PC-9 (cell line): ENCODE results near the gene SRP68. TPM values are rescaled to one million over a fixed set of nuclear protein-coding genes. Genes with fewer than 3 reads are reported as not detected.

Experiments
- BruUV-seq: library from RNA; stranded (reverse); fragments of 400-500 nt; replicated peaks from 2 replicates; lab custom pipeline; 2021; lab: Mats Ljungman, UMichigan
- CTCF ChIA-PET: fragments of 300-600 bp; sonication (Branson Sonifier 250); formaldehyde crosslinking; loops from one replicate; lab custom pipeline; 2022; ENCODE audit warnings: antibody characterized with exemption; lab: Charles Lee
- POLR2A ChIA-PET: fragments of 300-600 bp; sonication (Branson Sonifier 250); formaldehyde crosslinking; loops from one replicate; lab custom pipeline; 2022; ENCODE audit warnings: antibody characterized with exemption; ENCODE audit not compliant: unreplicated experiment; lab: Charles Lee
- DNase-seq, 2 experiments: peaks; one replicate each; pipeline versions ENCODE4 v3.0.0 to v3.0.0-alpha.2; 2015 to 2022; ENCODE audit warnings: mixed read lengths in 1 of 2
- H2AFZ ChIP-seq: fragments of 200-600 bp; sonication (generic); 2 replicates; pipeline ENCODE4 v1.8.1; 2017; ENCODE audit warnings: antibody characterized with exemption
- H3F3A ChIP-seq: fragments of 200-600 bp; sonication (generic); 2 replicates; pipeline ENCODE4 v1.8.1; 2017; ENCODE audit warnings: antibody characterized with exemption, mild to moderate bottlenecking, low read depth; ENCODE audit not compliant: insufficient read depth
- H3K27ac ChIP-seq: fragments of 200-600 bp; sonication (generic); 2 replicates; pipeline ENCODE4 v1.6.1; 2016; ENCODE audit warnings: mixed run types
- H3K27me3 ChIP-seq: fragments of 200-600 bp; sonication (generic); 2 replicates; pipeline ENCODE4 v1.6.1; 2016; ENCODE audit warnings: low read depth, mixed run types; ENCODE audit not compliant: insufficient read depth
- H3K36me3 ChIP-seq: fragments of 200-600 bp; sonication (generic); 2 replicates; pipeline ENCODE4 v1.6.1; 2016; ENCODE audit warnings: low read depth, mixed run types
- H3K4me1 ChIP-seq: fragments of 200-600 bp; sonication (generic); replicated peaks from 2 replicates; pipeline ENCODE4 v1.6.1; 2016; ENCODE audit warnings: mixed run types; ENCODE audit not compliant: insufficient read depth
- H3K4me2 ChIP-seq: fragments of 200-600 bp; sonication (generic); 2 replicates; pipeline ENCODE4 v1.6.1; 2017; ENCODE audit warnings: mixed run types
- H3K4me3 ChIP-seq: fragments of 200-600 bp; sonication (generic); 2 replicates; pipeline ENCODE4 v1.6.1; 2016; ENCODE audit warnings: mixed run types
- H3K79me2 ChIP-seq: fragments of 200-600 bp; sonication (generic); 2 replicates; pipeline ENCODE4 v1.6.1; 2017; ENCODE audit warnings: low read depth, mixed run types
- H3K9me2 ChIP-seq: fragments of 200-600 bp; sonication (generic); 2 replicates; pipeline ENCODE4 v1.8.1; 2017; ENCODE audit warnings: mild to moderate bottlenecking; ENCODE audit not compliant: insufficient read depth
- H3K9me3 ChIP-seq: fragments of 200-600 bp; sonication (generic); 2 replicates; pipeline ENCODE4 v1.8.1; 2016; ENCODE audit warnings: low read depth; ENCODE audit not compliant: insufficient read depth
- H4K20me1 ChIP-seq: fragments of 200-600 bp; sonication (generic); 2 replicates; pipeline ENCODE4 v1.8.1; 2017; ENCODE audit not compliant: insufficient read depth
- EZH2 ChIP-seq: fragments of 200-600 bp; sonication (generic); IDR thresholded peaks from 2 replicates; pipeline ENCODE4 v1.8.0; 2017; ENCODE audit warnings: antibody characterized with exemption, low read depth
- intact Hi-C: fragments of 100-400 bp; cut with micrococcal nuclease; formaldehyde crosslinking; loops from one replicate; pipeline ENCODE4 v1.10.0; 2022; ENCODE audit not compliant: unreplicated experiment
- total RNA-seq: library from RNA; stranded (reverse); gene quantifications from 2 replicates; pipeline ENCODE4 v1.2.3, GENCODE V29; 2021
- TF ChIP-seq, protein P1 (sequence below): fragments of 200-600 bp; sonication (generic); conservative IDR thresholded peaks from 2 replicates; pipeline ENCODE4 v1.6.1; 2017; ENCODE audit warnings: mixed run types, antibody characterized with exemption, mild to moderate bottlenecking, moderate library complexity

Gene SRP68
- total RNA-seq, 1 experiment from 2014 or later: 91.7 TPM

GRCh38 chr17:76018801-76019200, 53.5 kb downstream of the SRP68 start:
- TF ChIP-seq EZH2: no peak
- TF ChIP-seq, protein P1, sequence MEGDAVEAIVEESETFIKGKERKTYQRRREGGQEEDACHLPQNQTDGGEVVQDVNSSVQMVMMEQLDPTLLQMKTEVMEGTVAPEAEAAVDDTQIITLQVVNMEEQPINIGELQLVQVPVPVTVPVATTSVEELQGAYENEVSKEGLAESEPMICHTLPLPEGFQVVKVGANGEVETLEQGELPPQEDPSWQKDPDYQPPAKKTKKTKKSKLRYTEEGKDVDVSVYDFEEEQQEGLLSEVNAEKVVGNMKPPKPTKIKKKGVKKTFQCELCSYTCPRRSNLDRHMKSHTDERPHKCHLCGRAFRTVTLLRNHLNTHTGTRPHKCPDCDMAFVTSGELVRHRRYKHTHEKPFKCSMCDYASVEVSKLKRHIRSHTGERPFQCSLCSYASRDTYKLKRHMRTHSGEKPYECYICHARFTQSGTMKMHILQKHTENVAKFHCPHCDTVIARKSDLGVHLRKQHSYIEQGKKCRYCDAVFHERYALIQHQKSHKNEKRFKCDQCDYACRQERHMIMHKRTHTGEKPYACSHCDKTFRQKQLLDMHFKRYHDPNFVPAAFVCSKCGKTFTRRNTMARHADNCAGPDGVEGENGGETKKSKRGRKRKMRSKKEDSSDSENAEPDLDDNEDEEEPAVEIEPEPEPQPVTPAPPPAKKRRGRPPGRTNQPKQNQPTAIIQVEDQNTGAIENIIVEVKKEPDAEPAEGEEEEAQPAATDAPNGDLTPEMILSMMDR: no peak
- H3K79me2 ChIP-seq: no peaks in the 10 kb centered on the region
- no peaks in the 10 kb centered on the region for H3K36me3 ChIP-seq
- ChIA-PET CTCF (no interaction called here), POLR2A (no interaction called here)
- no TSS peak for BruUV-seq
- no peaks in the 10 kb centered on the region for H4K20me1 ChIP-seq
- no peaks in the 10 kb centered on the region for H3F3A ChIP-seq
- intact Hi-C loops: no loop called here
- no peaks in the 10 kb centered on the region for H3K4me1 ChIP-seq
- H3K9me3 ChIP-seq: no peaks in the 10 kb centered on the region
- no peaks in the 10 kb centered on the region for H3K9me2 ChIP-seq
- H3K4me3 ChIP-seq: no peak overlapping the region
- H2AFZ ChIP-seq: no peak overlapping the region
- no peaks in the 10 kb centered on the region for H3K27me3 ChIP-seq
- H3K4me2 ChIP-seq: no peak overlapping the region
- H3K27ac ChIP-seq: no peak overlapping the region
- DNase-seq: no peak

- Histone ChIP-seq H3K4me2 (no peak overlapping the region), H3K9me3 (no peaks in the 10 kb centered on the region), H4K20me1 (no peaks in the 10 kb centered on the region), H3F3A (no peaks in the 10 kb centered on the region), H2AFZ (no peak overlapping the region), H3K36me3 (no peaks in the 10 kb centered on the region), H3K4me1 (no peaks in the 10 kb centered on the region), H3K27me3 (no peaks in the 10 kb centered on the region), H3K27ac (no peak overlapping the region), H3K4me3 (no peak overlapping the region), H3K9me2 (no peaks in the 10 kb centered on the region), H3K79me2 (no peaks in the 10 kb centered on the region)
- intact Hi-C loops: no loop called here
- CTCF ChIA-PET: no interaction called here
- TF ChIP-seq EZH2: no peak
- TF ChIP-seq, protein P1: no peak
- no peak for DNase-seq
- POLR2A ChIA-PET: no interaction called here
- BruUV-seq: no TSS peak
Observed at GRCh38 chr17:76018340-76018680, 54.0 kb downstream of the SRP68 start.

- no peaks in the 10 kb centered on the region for H3K27me3 ChIP-seq
- no peak for DNase-seq
- H3K4me1 ChIP-seq: no peaks in the 10 kb centered on the region
- H3K4me2 ChIP-seq: no peak overlapping the region
- H2AFZ ChIP-seq: no peak overlapping the region
- CTCF ChIA-PET: interaction anchor here (0.6 kb wide), 1 partner anchor 101 kb away, joined by 4 read pairs; no protein-coding TSS in a partner anchor
- BruUV-seq: no TSS peak
- H3K27ac ChIP-seq: no peak overlapping the region
- H3K4me3 ChIP-seq: no peak overlapping the region
- H3F3A ChIP-seq: no peaks in the 10 kb centered on the region
- H3K36me3 ChIP-seq: no peaks in the 10 kb centered on the region
- H3K79me2 ChIP-seq: no peaks in the 10 kb centered on the region
- no peaks in the 10 kb centered on the region for H3K9me2 ChIP-seq
- TF ChIP-seq, protein P1: no peak
- no peak for TF ChIP-seq EZH2
- no peaks in the 10 kb centered on the region for H3K9me3 ChIP-seq
- intact Hi-C loops: no loop called here
- H4K20me1 ChIP-seq: no peaks in the 10 kb centered on the region
- POLR2A ChIA-PET: no interaction called here
Observed at GRCh38 chr17:76017481-76018339, 54.6 kb downstream of the SRP68 start.
